ENCODE measurements around the gene ADAMTS2.

Gene ADAMTS2

GRCh38 chr5:179139111-179139935 is 205.9 kb downstream of the ADAMTS2 start:
- DNase-seq (ENCODE audit: low spot score): no peak

GRCh38 chr5:179138568-179138925 is 206.7 kb downstream of the ADAMTS2 start:
- DNase-seq (ENCODE audit: low spot score): no peak

- no peak for DNase-seq (ENCODE audit: low spot score)
Observed at GRCh38 chr5:179137643-179138567, 207.4 kb downstream of the ADAMTS2 start.

- no peak for DNase-seq (ENCODE audit: low spot score)
Observed at GRCh38 chr5:179137016-179137642, 208.1 kb downstream of the ADAMTS2 start.

DNA sequence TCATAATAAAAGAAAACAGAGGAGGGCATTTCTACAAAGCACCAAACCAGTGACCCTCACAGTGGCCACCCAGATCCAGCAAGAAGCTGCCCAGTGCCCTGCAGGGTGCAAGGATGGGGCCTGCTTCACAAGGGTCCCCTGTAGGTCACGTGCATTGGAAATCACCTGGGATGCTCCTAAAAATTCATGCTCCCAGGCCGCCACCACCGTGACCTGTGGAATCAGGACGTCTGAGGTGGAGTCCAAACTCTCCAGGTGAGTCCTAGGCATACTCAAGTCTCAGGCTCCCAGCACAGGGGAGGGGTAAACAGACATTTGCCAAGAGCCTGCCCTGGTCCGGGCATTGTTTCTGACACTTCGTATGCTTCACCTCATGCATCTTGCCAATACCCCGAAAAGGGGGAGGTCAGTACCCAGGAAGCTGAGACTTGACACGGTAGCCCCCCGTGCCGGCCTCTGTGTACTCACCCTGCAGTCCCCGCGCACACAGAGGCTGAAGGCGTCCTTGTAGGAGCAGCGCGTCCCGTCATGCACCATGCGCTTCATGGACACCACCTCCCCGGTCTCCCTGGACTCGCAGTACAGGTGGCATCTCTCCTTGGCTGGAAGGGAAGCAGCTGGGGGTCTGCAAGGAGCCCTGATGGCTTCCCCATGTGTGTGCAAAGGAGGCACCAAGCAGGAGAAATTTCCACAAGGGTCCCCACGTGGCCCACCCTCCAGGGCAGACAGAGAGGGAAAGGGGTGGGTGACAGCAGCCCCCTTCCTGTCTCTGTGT is 209.6 kb downstream of the ADAMTS2 start:
- DNase-seq (ENCODE audit: low spot score): no peak

DNA sequence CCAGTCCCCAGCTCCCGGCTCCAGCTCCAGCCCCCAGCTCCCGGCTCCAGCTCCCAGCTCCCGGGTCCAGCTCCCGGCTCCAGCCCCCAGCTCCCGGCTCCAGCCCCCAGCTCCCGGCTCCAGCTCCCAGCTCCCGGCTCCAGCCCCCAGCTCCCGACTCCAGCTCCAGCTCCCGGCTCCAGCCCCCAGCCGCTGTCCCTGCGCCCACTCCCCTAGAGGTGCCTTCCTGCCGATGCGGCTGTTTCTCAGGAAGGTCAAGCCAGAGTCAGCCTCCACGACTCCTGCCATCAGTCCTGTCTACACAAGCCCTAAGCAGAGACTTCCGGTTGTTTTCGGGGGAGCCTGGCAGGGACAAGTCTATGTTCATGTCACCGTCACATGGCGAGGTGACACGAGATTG is 210.3 kb downstream of the ADAMTS2 start:
- DNase-seq (ENCODE audit: low spot score): no peak

DNA sequence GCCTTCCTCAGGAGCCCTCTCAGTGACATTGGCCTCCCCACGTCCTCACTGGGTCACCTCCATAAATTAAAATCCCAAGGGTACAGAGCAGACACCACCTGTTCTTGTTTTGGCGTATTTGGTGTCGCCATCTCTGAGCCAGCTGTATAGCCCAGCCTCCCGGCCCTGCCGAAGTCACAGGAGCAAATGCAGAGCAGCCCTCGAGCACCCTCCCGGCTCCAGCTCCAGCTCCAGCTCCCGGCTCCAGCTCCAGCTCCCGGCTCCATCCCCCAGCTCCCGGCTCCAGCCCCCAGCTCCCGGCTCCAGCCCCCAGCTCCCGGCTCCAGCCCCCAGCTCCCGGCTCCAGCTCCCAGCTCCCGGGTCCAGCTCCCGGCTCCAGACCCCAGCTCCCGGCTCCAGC is 210.8 kb downstream of the ADAMTS2 start:
- no peak for DNase-seq (ENCODE audit: low spot score)

GRCh38 chr5:179132586-179133355 is 212.5 kb downstream of the ADAMTS2 start:
- DNase-seq (ENCODE audit: low spot score): no peak

DNA sequence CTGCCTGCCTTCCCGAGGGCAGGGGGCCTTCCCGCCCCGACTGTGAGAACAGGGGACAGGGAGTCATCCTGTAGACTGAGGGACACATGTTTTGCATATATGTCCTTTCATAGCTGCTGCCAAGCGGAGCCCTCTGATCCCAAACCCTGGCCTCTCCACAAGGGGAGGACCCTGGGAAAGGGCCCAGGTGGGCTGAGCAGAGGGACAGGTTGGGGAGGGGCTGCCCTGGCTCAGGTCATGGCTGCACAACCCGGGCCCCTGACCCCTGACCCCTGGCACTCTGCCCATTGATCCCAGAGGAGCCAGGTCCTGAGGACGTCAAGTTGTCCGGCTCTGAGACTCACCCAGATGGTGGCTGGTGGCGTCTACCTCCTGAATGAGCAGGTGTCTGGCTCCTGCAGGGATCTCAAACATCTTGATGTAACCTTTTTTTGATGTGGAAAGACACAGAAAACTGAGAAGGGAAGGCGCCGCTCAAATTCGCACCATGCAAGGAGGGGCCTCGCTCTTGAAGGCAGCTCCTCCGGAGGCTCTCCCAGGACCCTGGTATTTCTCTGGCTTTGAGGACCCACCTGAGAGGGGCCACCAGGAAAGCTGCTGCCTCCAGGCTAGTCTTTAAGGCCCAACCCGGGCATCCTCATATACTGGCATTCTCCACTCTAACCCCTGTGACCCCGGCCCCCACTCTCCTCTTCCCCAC is 213.2 kb downstream of the ADAMTS2 start:
- no peak for DNase-seq (ENCODE audit: low spot score)

DNA sequence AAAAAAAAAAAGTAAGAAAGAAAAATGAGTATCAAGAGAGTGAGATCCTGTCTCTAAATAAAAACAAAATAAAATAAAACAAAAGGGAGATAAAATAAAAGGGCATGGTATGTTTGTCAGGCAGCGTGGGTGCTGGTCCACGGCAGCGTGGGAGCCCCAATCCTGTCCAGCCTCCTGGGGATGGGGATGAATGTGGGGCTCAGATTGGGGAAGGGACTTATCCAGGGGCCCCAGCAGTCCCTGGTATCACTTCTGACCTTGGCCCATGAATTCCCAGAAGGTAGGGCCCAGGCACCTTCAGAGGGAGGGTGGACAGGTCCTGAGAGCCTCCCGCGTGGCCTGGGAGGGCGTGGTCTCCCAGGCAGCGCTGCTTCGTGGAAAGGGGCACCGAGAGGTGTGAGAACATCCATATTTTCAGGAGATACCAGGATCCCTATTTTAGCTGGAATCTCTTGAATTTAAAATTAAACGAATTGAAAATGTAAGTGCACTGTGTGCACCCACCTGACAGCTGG is 213.9 kb downstream of the ADAMTS2 start:
- DNase-seq (ENCODE audit: low spot score): no peak

DNA sequence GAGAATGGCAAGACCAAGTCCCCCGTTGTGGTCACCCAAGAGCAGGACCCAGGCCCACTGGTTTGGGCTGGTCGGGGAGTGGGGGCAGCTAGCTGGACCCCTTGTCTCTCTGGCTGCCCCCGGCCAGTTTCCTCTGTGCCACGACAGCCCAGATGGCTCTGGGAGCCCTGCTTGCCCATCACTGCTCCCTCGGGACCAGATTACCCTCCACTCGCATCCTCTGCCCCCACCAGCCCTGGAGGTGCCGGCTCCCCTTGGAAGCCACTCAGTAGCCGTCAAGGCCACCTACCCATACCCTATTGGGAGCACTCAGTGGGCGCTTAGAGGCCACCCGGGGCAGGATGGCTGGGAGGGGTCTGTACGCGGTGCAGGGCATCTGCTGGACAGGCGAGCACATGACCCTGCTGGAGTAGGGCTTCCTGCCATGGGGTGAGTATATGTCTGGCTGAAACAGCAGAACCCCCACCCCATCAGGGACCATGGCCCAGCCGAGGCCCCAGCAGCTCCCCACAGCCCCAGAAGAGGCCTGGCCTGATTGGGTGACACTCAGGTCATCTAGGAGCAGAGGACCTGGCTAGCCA is 215.1 kb downstream of the ADAMTS2 start:
- DNase-seq (ENCODE audit: low spot score): no peak

DNA sequence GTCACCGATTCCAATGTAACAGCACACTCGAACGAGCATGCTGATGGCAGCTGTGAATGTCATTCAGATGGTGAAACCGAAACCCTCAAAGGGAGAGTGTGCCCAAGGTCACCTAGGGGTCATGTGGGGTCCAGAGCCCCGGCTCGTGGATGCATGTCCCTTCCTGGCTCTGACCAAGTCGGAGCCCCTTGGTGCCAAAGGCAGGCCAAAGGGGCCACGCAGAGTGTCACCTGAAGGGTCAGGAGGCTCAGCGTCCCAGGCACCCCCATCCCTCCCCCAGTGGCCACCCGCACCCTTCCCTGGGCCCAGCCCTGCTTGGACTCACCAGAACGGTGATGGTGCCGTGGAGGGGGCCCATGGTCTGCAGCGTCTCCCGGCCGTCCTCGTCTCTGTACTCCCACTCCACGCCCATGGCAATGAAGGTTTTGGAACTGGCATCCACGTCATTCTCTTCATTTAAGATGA is 215.6 kb downstream of the ADAMTS2 start:
- no peak for DNase-seq (ENCODE audit: low spot score)

GRCh38 chr5:179128976-179129375 is 216.3 kb downstream of the ADAMTS2 start:
- DNase-seq (ENCODE audit: low spot score): no peak

- no peak for DNase-seq (ENCODE audit: low spot score)
Observed at GRCh38 chr5:179128041-179128365, 217.3 kb downstream of the ADAMTS2 start.

GRCh38 chr5:179127136-179128040 is 217.9 kb downstream of the ADAMTS2 start:
- DNase-seq (ENCODE audit: low spot score): no peak

- no peak for DNase-seq (ENCODE audit: low spot score)
Observed at GRCh38 chr5:179126506-179126991, 218.7 kb downstream of the ADAMTS2 start.

DNA sequence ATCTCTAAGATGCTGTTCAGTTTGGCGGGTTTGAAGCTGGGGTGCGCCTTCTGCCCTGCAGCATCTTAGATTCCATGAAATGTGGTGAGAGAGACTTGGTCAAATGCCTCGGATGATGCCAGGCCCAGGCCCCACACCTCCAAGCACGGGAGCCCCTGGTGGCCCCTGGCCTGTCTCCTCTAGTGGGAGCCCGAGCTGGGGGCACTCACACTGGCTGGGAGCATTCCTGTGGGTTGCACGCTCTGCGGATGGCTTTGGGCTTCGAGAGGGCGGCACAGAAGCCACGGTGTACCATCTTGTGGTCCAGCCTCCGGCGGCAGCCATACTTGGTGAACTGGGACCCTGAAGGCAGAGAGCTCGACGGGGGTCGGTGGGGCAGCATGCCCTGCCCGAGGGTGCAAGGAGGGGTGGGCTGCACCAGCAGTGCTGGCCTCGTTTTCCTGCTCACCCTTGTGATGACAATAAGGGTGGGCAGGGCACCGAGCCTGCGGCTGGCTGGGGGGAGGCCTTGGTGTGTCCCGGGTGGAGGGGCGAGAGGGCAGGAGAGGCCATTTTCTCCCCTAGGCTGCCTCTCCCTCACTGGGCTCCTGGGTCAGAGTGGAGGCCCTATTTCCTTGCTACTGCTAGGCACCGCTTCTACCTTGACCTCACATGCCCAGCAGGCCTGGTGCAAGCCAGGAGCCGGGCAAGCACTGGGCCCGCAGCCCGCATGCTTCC is 219.3 kb downstream of the ADAMTS2 start:
- DNase-seq (ENCODE audit: low spot score): no peak
